Transverse colon (tissue), 3 donors: ENCODE results near the gene PRSS27.

Experiments used
- CTCF ChIP-seq, 5 experiments: fragments of 200-600 bp in 3 of 5; fragments of 450-650 bp in 2 of 5; sonication (generic) in 3 of 5; IDR thresholded peaks; 1 replicate in 2 of 5; 2 replicates in 3 of 5; pipeline ENCODE4 v1.5.1; 2016 to 2017; ENCODE audit warnings: antibody characterized with exemption in 5 of 5, inconsistent platforms in 3 of 5, mild to moderate bottlenecking in 2 of 5, moderate library complexity in 1 of 5
- EP300 ChIP-seq: sonication (generic); formaldehyde crosslinking; IDR thresholded peaks from one replicate; pipeline ENCODE4 v1.6.1; 2017; ENCODE audit warnings: antibody characterized with exemption, low read depth

- no peak for TF ChIP-seq EP300
- no peak for TF ChIP-seq CTCF (IDR thresholded peaks at IDR 0.05)
Observed at GRCh38 chr16:2675021-2675420, 45.0 kb downstream of the PRSS27 start.
